ENCODE measurements around the gene NTRK3. TPM values are rescaled to one million over a fixed set of nuclear protein-coding genes. Genes with fewer than 3 reads are reported as not detected.
"Not testable (repeated sequence)": the region's sequence is repeated elsewhere in the genome, so short reads cannot be mapped to it uniquely, and the experiment has no call there.

Gene NTRK3
- total RNA-seq, 4 donors from 2014 or later: 0.09 to 2.7 (median 0.62) TPM

GRCh38 chr15:87846746-87847145, 409.8 kb downstream of the NTRK3 start:
- intact Hi-C loops (cut with DNase I): no loop called here
- 70 to 84% methylated on average over 3 of the region's 3 CpGs for WGBS, 2 donors
- Histone ChIP-seq H3K27ac (no peak overlapping the region), H3K27me3 (no peaks in the 10 kb centered on the region), H3K4me1 (no peaks in the 10 kb centered on the region), H3K4me3 (no peak overlapping the region), H3K9me3 (no peaks in the 10 kb centered on the region), H3K36me3 (no peaks in the 10 kb centered on the region)
- no peak for DNase-seq
- TF ChIP-seq CTCF (IDR thresholded peaks at IDR 0.05) (no peak), POLR2A (IDR thresholded peaks at IDR 0.05) (no peak)

GRCh38 chr15:87843312-87843711, 413.2 kb downstream of the NTRK3 start:
- no peaks in the 10 kb centered on the region for H3K9me3 ChIP-seq
- 80 to 100% methylated on average over 2 of the region's 3 CpGs for WGBS, 2 donors
- TF ChIP-seq POLR2A (IDR thresholded peaks at IDR 0.05) (no peak), CTCF (IDR thresholded peaks at IDR 0.05) (no peak)
- DNase-seq: no peak
- intact Hi-C loops (cut with DNase I): no loop called here
- H3K4me3 ChIP-seq: no peak overlapping the region
- H3K36me3 ChIP-seq: no peaks in the 10 kb centered on the region
- H3K27ac ChIP-seq: no peak overlapping the region
- no peaks in the 10 kb centered on the region for H3K27me3 ChIP-seq
- H3K4me1 ChIP-seq: no peaks in the 10 kb centered on the region

- H3K36me3 ChIP-seq: no peaks in the 10 kb centered on the region
- H3K4me1 ChIP-seq: no peaks in the 10 kb centered on the region
- TF ChIP-seq POLR2A (IDR thresholded peaks at IDR 0.05) (no peak), CTCF (IDR thresholded peaks at IDR 0.05) (no peak)
- no CpG with 5 or more reads among the region's 1 CpG for WGBS, 2 donors
- no peak overlapping the region for H3K27ac ChIP-seq
- H3K4me3 ChIP-seq: no peak overlapping the region
- intact Hi-C loops (cut with DNase I): no loop called here
- no peak for DNase-seq
- no peaks in the 10 kb centered on the region for H3K9me3 ChIP-seq
- H3K27me3 ChIP-seq: no peaks in the 10 kb centered on the region
Measured at GRCh38 chr15:87841426-87841998, 415.0 kb downstream of the NTRK3 start.

GRCh38 chr15:87835830-87836229, 420.7 kb downstream of the NTRK3 start:
- H3K27me3 ChIP-seq; H3K4me3 ChIP-seq; intact Hi-C loops (cut with DNase I); H3K9me3 ChIP-seq; H3K27ac ChIP-seq; DNase-seq; H3K36me3 ChIP-seq; H3K4me1 ChIP-seq: not testable (repeated sequence)
- 81 to 94% methylated on average over 1 to 2 of the region's 2 CpGs for WGBS, 2 donors

- H3K9me3 ChIP-seq; intact Hi-C loops (cut with DNase I); H3K4me3 ChIP-seq; H3K4me1 ChIP-seq; H3K27ac ChIP-seq; H3K36me3 ChIP-seq; DNase-seq; H3K27me3 ChIP-seq: not testable (repeated sequence)
- WGBS, 2 donors: 71 to 84% methylated on average over 3 to 5 of the region's 5 CpGs
Measured at GRCh38 chr15:87833333-87833732, 423.2 kb downstream of the NTRK3 start.

- no peak for DNase-seq
Measured at GRCh38 chr15:87829332-87830050, 427.0 kb downstream of the NTRK3 start.

More at GRCh38 chr15:87829332-87830050, 427.0 kb downstream of the NTRK3 start:
- TF ChIP-seq POLR2A (IDR thresholded peaks at IDR 0.05) (no peak), CTCF (IDR thresholded peaks at IDR 0.05) (no peak)
- H3K4me3 ChIP-seq: no peak overlapping the region
- intact Hi-C loops (cut with DNase I): no loop called here
- no peaks in the 10 kb centered on the region for H3K4me1 ChIP-seq
- WGBS, 2 donors: 63 to 78% methylated on average over 4 of the region's 4 CpGs
- H3K27me3 ChIP-seq: no peaks in the 10 kb centered on the region
- H3K36me3 ChIP-seq: no peaks in the 10 kb centered on the region
- no peak overlapping the region for H3K27ac ChIP-seq
- no peaks in the 10 kb centered on the region for H3K9me3 ChIP-seq
